Measurements from ENCODE around the gene FRYL.
"Not testable (repeated sequence)": the region's sequence is repeated elsewhere in the genome, so short reads cannot be mapped to it uniquely, and the experiment has no call there.

FRYL gene

DNA sequence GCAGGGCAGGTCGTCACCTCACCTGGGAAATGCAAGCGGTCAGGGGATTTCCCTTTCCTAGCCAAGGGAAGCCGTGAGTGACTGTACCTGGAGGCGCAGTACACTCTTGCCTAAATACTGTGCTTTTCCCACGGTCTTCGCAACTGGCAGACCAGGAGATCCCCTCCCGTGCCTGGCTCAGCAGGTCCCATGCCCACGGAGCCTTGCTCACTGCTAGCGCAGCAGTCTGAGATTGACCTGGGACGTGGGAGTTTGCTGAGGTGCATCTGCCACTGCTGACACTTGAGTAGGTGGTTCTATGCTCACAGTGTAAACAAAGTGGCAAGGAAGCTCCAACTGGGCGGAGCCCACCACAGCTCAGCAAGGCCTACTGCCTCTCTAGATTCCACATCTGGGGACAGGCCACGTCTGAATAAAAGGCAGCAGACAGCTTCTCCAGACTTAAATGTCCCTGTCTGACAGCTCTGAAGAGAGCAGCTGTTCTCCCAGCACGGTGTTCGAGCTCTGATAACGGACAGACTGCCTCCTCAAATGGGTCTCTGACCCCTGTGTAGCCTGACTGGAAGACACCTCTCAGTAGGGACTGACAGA, 51.1 kb downstream of the FRYL start:
- H3K4me3 ChIP-seq (ENCODE audit: low read depth, low read length); H3K36me3 ChIP-seq (ENCODE audit: control insufficient read depth, insufficient read depth, low read length); H3K27me3 ChIP-seq (ENCODE audit: control insufficient read depth, insufficient read depth, low read length); H3K4me1 ChIP-seq (ENCODE audit: control insufficient read depth, insufficient read depth, low read length); H3K9me3 ChIP-seq (ENCODE audit: control insufficient read depth, insufficient read depth, low read length); H3K9ac ChIP-seq (ENCODE audit: low read depth, low read length): not testable (repeated sequence)

- H3K4me1 ChIP-seq (ENCODE audit: control insufficient read depth, insufficient read depth, low read length) = peaks cover 9% of the 10 kb centered on the region
- H3K9me3 ChIP-seq (ENCODE audit: control insufficient read depth, insufficient read depth, low read length) = no peaks in the 10 kb centered on the region
- H3K36me3 ChIP-seq (ENCODE audit: control insufficient read depth, insufficient read depth, low read length) = no peaks in the 10 kb centered on the region
- no peaks in the 10 kb centered on the region for H3K27me3 ChIP-seq (ENCODE audit: control insufficient read depth, insufficient read depth, low read length)
- H3K4me3 ChIP-seq (ENCODE audit: low read depth, low read length) = no peak overlapping the region
- no peak overlapping the region for H3K9ac ChIP-seq (ENCODE audit: low read depth, low read length)
These were observed 52.2 kb downstream of the FRYL start for GRCh38 chr4:48727666-48728459.

DNA sequence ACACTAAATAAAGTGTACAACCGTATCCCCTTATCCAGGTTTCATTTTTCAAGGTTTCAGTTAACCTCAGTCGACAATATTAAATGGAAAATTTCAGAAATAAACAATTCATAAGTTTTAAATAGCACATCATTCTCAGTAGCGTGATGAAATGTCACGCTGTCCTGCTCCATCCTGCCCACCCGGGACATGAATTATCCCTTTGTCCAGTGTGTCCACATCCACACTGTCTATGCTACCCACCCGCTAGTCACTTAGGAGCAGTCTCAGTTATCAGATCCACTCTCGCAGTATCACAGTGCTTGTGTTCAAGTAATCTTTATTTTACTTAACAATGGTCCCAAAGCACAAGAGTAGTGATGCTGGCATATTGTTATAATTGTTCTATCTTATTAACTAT, 54.7 kb downstream of the FRYL start:
- Histone ChIP-seq H3K4me1 (ENCODE audit: control insufficient read depth, insufficient read depth, low read length) (peaks cover 9% of the 10 kb centered on the region), H3K4me3 (ENCODE audit: low read depth, low read length) (no peak overlapping the region), H3K9ac (ENCODE audit: low read depth, low read length) (no peak overlapping the region), H3K36me3 (ENCODE audit: control insufficient read depth, insufficient read depth, low read length) (no peaks in the 10 kb centered on the region), H3K9me3 (ENCODE audit: control insufficient read depth, insufficient read depth, low read length) (no peaks in the 10 kb centered on the region), H3K27me3 (ENCODE audit: control insufficient read depth, insufficient read depth, low read length) (no peaks in the 10 kb centered on the region)

- Histone ChIP-seq H3K4me1 (ENCODE audit: control insufficient read depth, insufficient read depth, low read length) (peaks cover 7% of the 10 kb centered on the region), H3K9ac (ENCODE audit: low read depth, low read length) (no peak overlapping the region), H3K4me3 (ENCODE audit: low read depth, low read length) (no peak overlapping the region), H3K9me3 (ENCODE audit: control insufficient read depth, insufficient read depth, low read length) (no peaks in the 10 kb centered on the region), H3K36me3 (ENCODE audit: control insufficient read depth, insufficient read depth, low read length) (no peaks in the 10 kb centered on the region), H3K27me3 (ENCODE audit: control insufficient read depth, insufficient read depth, low read length) (no peaks in the 10 kb centered on the region)
These were observed 57.3 kb downstream of the FRYL start for GRCh38 chr4:48722509-48723446.

GRCh38 chr4:48720459-48720858, 59.6 kb downstream of the FRYL start:
- no peaks in the 10 kb centered on the region for H3K9me3 ChIP-seq (ENCODE audit: control insufficient read depth, insufficient read depth, low read length)
- H3K36me3 ChIP-seq (ENCODE audit: control insufficient read depth, insufficient read depth, low read length) = no peaks in the 10 kb centered on the region
- no peaks in the 10 kb centered on the region for H3K4me1 ChIP-seq (ENCODE audit: control insufficient read depth, insufficient read depth, low read length)
- H3K27me3 ChIP-seq (ENCODE audit: control insufficient read depth, insufficient read depth, low read length) = no peaks in the 10 kb centered on the region
- H3K9ac ChIP-seq (ENCODE audit: low read depth, low read length) = no peak overlapping the region
- H3K4me3 ChIP-seq (ENCODE audit: low read depth, low read length) = no peak overlapping the region

- Histone ChIP-seq H3K4me1 (ENCODE audit: control insufficient read depth, insufficient read depth, low read length) (no peaks in the 10 kb centered on the region), H3K36me3 (ENCODE audit: control insufficient read depth, insufficient read depth, low read length) (no peaks in the 10 kb centered on the region), H3K9ac (ENCODE audit: low read depth, low read length) (no peak overlapping the region), H3K27me3 (ENCODE audit: control insufficient read depth, insufficient read depth, low read length) (no peaks in the 10 kb centered on the region), H3K4me3 (ENCODE audit: low read depth, low read length) (no peak overlapping the region), H3K9me3 (ENCODE audit: control insufficient read depth, insufficient read depth, low read length) (no peaks in the 10 kb centered on the region)
These were observed 61.1 kb downstream of the FRYL start for GRCh38 chr4:48718818-48719465.

- not testable (repeated sequence) for H3K4me1 ChIP-seq (ENCODE audit: control insufficient read depth, insufficient read depth, low read length); H3K36me3 ChIP-seq (ENCODE audit: control insufficient read depth, insufficient read depth, low read length); H3K9me3 ChIP-seq (ENCODE audit: control insufficient read depth, insufficient read depth, low read length); H3K27me3 ChIP-seq (ENCODE audit: control insufficient read depth, insufficient read depth, low read length); H3K4me3 ChIP-seq (ENCODE audit: low read depth, low read length); H3K9ac ChIP-seq (ENCODE audit: low read depth, low read length)
These were observed 63.8 kb downstream of the FRYL start for GRCh38 chr4:48716285-48716684.

DNA sequence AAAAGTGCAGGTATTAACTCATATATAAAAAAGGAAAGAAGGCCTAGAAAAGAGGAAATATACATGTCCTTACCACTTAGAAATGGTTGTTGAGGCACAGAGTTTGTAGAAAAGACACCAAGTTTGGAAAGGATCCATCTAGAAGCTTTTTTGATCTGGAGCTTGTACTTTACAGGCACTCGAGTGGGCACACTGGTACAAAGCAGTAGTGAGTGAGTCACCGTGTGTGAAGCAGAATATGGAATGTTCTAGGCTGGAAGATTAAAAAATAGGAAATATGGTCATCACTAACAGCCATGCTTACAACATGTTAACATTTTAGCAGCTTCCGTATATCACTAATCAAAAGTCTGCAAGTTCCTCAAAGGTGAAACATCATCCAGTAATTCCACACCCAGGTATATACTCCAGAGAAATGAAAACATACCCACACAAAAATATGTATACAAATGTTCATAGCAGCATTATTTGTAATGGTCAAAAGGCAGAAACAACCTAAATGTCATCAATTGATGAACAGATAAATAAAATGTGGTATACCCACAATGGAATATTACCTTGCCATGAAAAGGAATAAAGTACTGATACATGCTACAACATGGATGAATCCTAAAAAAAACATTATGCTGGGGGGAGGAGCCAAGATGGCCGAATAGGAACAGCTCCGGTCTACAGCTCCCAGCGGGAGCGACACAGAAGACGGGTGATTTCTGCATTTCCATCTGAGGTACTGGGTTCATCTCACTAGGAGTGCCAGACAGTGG, 69.5 kb downstream of the FRYL start:
- no peaks in the 10 kb centered on the region for H3K9me3 ChIP-seq (ENCODE audit: control insufficient read depth, insufficient read depth, low read length)
- no peak overlapping the region for H3K9ac ChIP-seq (ENCODE audit: low read depth, low read length)
- no peaks in the 10 kb centered on the region for H3K4me1 ChIP-seq (ENCODE audit: control insufficient read depth, insufficient read depth, low read length)
- H3K4me3 ChIP-seq (ENCODE audit: low read depth, low read length) = no peak overlapping the region
- no peaks in the 10 kb centered on the region for H3K27me3 ChIP-seq (ENCODE audit: control insufficient read depth, insufficient read depth, low read length)
- no peaks in the 10 kb centered on the region for H3K36me3 ChIP-seq (ENCODE audit: control insufficient read depth, insufficient read depth, low read length)

- no peak overlapping the region for H3K4me3 ChIP-seq (ENCODE audit: low read depth, low read length)
- H3K36me3 ChIP-seq (ENCODE audit: control insufficient read depth, insufficient read depth, low read length) = no peaks in the 10 kb centered on the region
- no peaks in the 10 kb centered on the region for H3K27me3 ChIP-seq (ENCODE audit: control insufficient read depth, insufficient read depth, low read length)
- H3K9me3 ChIP-seq (ENCODE audit: control insufficient read depth, insufficient read depth, low read length) = no peaks in the 10 kb centered on the region
- H3K4me1 ChIP-seq (ENCODE audit: control insufficient read depth, insufficient read depth, low read length) = no peaks in the 10 kb centered on the region
- H3K9ac ChIP-seq (ENCODE audit: low read depth, low read length) = no peak overlapping the region
These were observed 70.2 kb downstream of the FRYL start for GRCh38 chr4:48709901-48710300.

DNA sequence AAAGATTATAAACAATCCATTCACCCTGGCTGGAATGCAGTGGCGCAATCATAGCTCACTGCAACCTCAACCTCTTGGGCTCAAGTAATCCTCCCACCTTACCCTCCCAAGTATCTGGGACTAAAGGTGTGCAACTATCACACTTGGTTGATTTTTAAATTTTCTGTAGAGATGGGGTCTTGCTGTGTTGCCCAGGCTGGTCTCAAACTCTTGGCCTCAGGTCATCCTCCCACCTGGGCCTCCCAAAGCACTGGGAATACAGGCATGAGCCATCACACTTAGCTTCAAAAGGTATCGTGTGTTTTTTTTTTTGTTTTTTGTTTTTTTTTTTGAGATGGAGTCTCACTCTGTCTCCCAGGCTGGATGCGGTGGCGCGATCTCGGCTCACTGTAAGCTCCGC, 71.5 kb downstream of the FRYL start:
- Histone ChIP-seq H3K27me3 (ENCODE audit: control insufficient read depth, insufficient read depth, low read length) (no peaks in the 10 kb centered on the region), H3K9ac (ENCODE audit: low read depth, low read length) (no peak overlapping the region), H3K4me1 (ENCODE audit: control insufficient read depth, insufficient read depth, low read length) (peaks cover 6% of the 10 kb centered on the region), H3K4me3 (ENCODE audit: low read depth, low read length) (no peak overlapping the region), H3K9me3 (ENCODE audit: control insufficient read depth, insufficient read depth, low read length) (no peaks in the 10 kb centered on the region), H3K36me3 (ENCODE audit: control insufficient read depth, insufficient read depth, low read length) (no peaks in the 10 kb centered on the region)

DNA sequence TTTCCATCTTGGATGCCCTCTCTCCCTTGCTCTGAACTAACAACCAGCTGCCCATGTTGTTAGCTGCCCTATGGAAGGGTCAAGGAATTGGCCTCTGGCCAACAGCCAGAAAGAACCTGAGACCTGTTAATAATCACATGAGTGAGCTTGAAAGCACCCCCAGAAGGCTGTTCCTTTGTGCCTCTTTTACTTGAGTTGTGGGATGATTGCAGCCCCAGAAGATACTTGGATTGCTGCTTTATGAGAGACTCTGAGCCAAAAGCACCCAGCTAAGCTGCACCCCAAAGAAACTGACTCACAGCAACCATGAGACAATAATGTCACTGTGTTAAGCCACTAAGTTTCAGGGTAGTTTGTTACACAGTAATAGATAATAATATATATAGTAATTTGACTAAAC, 73.3 kb downstream of the FRYL start:
- Histone ChIP-seq H3K4me1 (ENCODE audit: control insufficient read depth, insufficient read depth, low read length) (peaks cover 10% of the 10 kb centered on the region), H3K4me3 (ENCODE audit: low read depth, low read length) (no peak overlapping the region)

More for the DNA sequence above, 73.3 kb downstream of the FRYL start:
- Histone ChIP-seq H3K9ac (ENCODE audit: low read depth, low read length) (no peak overlapping the region), H3K27me3 (ENCODE audit: control insufficient read depth, insufficient read depth, low read length) (no peaks in the 10 kb centered on the region), H3K9me3 (ENCODE audit: control insufficient read depth, insufficient read depth, low read length) (no peaks in the 10 kb centered on the region), H3K36me3 (ENCODE audit: control insufficient read depth, insufficient read depth, low read length) (no peaks in the 10 kb centered on the region)

Measured in iPS-15b (cell line).